OCI-LY1 (cell line): ENCODE results near the gene GIGYF2.

ENCODE experiments used
- H2AFZ ChIP-seq: fragments of 200-600 bp; sonication (generic), shearing (Covaris generic); 2 replicates; pipeline ENCODE4 v1.6.0; 2014; ENCODE audit warnings: antibody characterized with exemption, mild to moderate bottlenecking, low read length
- H3F3A ChIP-seq: fragments of 200-600 bp; sonication (generic), shearing (Covaris generic); 2 replicates; pipeline ENCODE4 v1.6.0; 2014; ENCODE audit warnings: mild to moderate bottlenecking, antibody characterized with exemption, low read length, moderate library complexity; ENCODE audit not compliant: insufficient read depth
- H3K27ac ChIP-seq: fragments of 200-600 bp; sonication (generic); 2 replicates; pipeline ENCODE4 v1.5.1; 2014; ENCODE audit warnings: low read length, mixed run types, mild to moderate bottlenecking, low read depth; ENCODE audit not compliant: poor library complexity, severe bottlenecking
- H3K27me3 ChIP-seq: fragments of 200-600 bp; sonication (generic); 2 replicates; pipeline ENCODE4 v1.6.0; 2014; ENCODE audit warnings: antibody characterized with exemption, mild to moderate bottlenecking, low read length, moderate library complexity; ENCODE audit not compliant: insufficient read depth
- H3K36me3 ChIP-seq: fragments of 200-600 bp; sonication (generic); 2 replicates; pipeline ENCODE4 v1.6.1; 2014; ENCODE audit warnings: mild to moderate bottlenecking, antibody characterized with exemption, low read length, moderate library complexity, mixed read lengths; ENCODE audit not compliant: insufficient read depth
- H3K4me1 ChIP-seq: fragments of 200-600 bp; sonication (generic); 2 replicates; pipeline ENCODE4 v1.5.1; 2014; ENCODE audit warnings: mild to moderate bottlenecking, low read length, moderate library complexity; ENCODE audit not compliant: insufficient read depth, severe bottlenecking
- H3K4me2 ChIP-seq: fragments of 200-600 bp; sonication (generic), shearing (Covaris generic); 2 replicates; pipeline ENCODE4 v1.6.1; 2014; ENCODE audit warnings: low read length
- H3K4me3 ChIP-seq: fragments of 200-600 bp; sonication (generic); 2 replicates; pipeline ENCODE4 v1.5.1; 2014; ENCODE audit warnings: low read length, low read depth, mild to moderate bottlenecking, mixed read lengths; ENCODE audit not compliant: poor library complexity, severe bottlenecking
- H3K79me2 ChIP-seq: fragments of 200-600 bp; shearing (Covaris generic); 2 replicates; pipeline ENCODE4 v1.6.1; 2016; ENCODE audit warnings: mixed run types, low read length, mixed read lengths; ENCODE audit not compliant: insufficient read depth
- H3K9ac ChIP-seq: fragments of 200-600 bp; sonication (generic), shearing (Covaris generic); 2 replicates; pipeline ENCODE4 v1.6.1; 2014; ENCODE audit warnings: mild to moderate bottlenecking, low read length, mixed read lengths
- H3K9me2 ChIP-seq: fragments of 200-600 bp; sonication (generic), shearing (Covaris generic); 2 replicates; pipeline ENCODE4 v1.6.1; 2014; ENCODE audit warnings: low read depth, mild to moderate bottlenecking, low read length, mixed read lengths
- H3K9me3 ChIP-seq: fragments of 200-600 bp; shearing (Covaris generic); 2 replicates; pipeline ENCODE4 v1.6.1; 2014; ENCODE audit warnings: low read length, mixed read lengths
- H4K20me1 ChIP-seq: fragments of 200-600 bp; sonication (generic), shearing (Covaris generic); 2 replicates; pipeline ENCODE4 v1.6.0; 2016; ENCODE audit warnings: mild to moderate bottlenecking, low read length; ENCODE audit not compliant: insufficient read depth
- CTCF ChIP-seq: fragments of 200-600 bp; sonication (generic), shearing (Covaris generic); IDR thresholded peaks from 2 replicates; pipeline ENCODE4 v1.5.1; 2017; ENCODE audit warnings: mild to moderate bottlenecking, antibody characterized with exemption, low read length, moderate library complexity, mixed read lengths
- EZH2 ChIP-seq: fragments of 200-600 bp; sonication (generic), shearing (Covaris generic); IDR thresholded peaks from 2 replicates; pipeline ENCODE4 v1.8.0; 2017; ENCODE audit warnings: borderline replicate concordance, mixed run types, mild to moderate bottlenecking, antibody characterized with exemption, low read length, moderate library complexity, mixed read lengths

GIGYF2 gene

GRCh38 chr2:232887171-232887850, 190.2 kb downstream of the GIGYF2 start:
- no peaks in the 10 kb centered on the region; the same call in 1 of the 2 replicates for H3K27me3 ChIP-seq
- H3K27ac ChIP-seq: no peak overlapping the region
- H3K79me2 ChIP-seq: no peaks in the 10 kb centered on the region
- H3K9ac ChIP-seq: no peak overlapping the region
- no peak overlapping the region for H3K4me3 ChIP-seq
- H3K9me3 ChIP-seq: no peaks in the 10 kb centered on the region
- H3K36me3 ChIP-seq: no peaks in the 10 kb centered on the region
- no peak overlapping the region for H2AFZ ChIP-seq
- no peaks in the 10 kb centered on the region for H3F3A ChIP-seq
- H3K4me1 ChIP-seq: no peaks in the 10 kb centered on the region
- no peaks in the 10 kb centered on the region for H3K9me2 ChIP-seq
- H4K20me1 ChIP-seq: no peaks in the 10 kb centered on the region
- no peak for TF ChIP-seq CTCF
- no peak for TF ChIP-seq EZH2
- H3K4me2 ChIP-seq: no peak overlapping the region

- H3K9me2 ChIP-seq: no peaks in the 10 kb centered on the region
- no peak overlapping the region for H3K27ac ChIP-seq
- TF ChIP-seq EZH2: no peak
- H4K20me1 ChIP-seq: no peaks in the 10 kb centered on the region
- H3K4me2 ChIP-seq: no peak overlapping the region
- no peak overlapping the region for H3K9ac ChIP-seq
- no peaks in the 10 kb centered on the region for H3K36me3 ChIP-seq
- no peaks in the 10 kb centered on the region for H3K4me1 ChIP-seq
- no peaks in the 10 kb centered on the region for H3K79me2 ChIP-seq
- no peaks in the 10 kb centered on the region; the same call in 1 of the 2 replicates for H3K27me3 ChIP-seq
- H2AFZ ChIP-seq: no peak overlapping the region
- H3K9me3 ChIP-seq: no peaks in the 10 kb centered on the region
- no peak overlapping the region for H3K4me3 ChIP-seq
- H3F3A ChIP-seq: no peaks in the 10 kb centered on the region
These were observed 191.1 kb downstream of the GIGYF2 start for GRCh38 chr2:232888099-232888836.

GRCh38 chr2:232888839-232889529, 191.9 kb downstream of the GIGYF2 start:
- no peaks in the 10 kb centered on the region for H4K20me1 ChIP-seq
- H3K4me2 ChIP-seq: no peak overlapping the region
- no peak overlapping the region for H3K4me3 ChIP-seq
- no peak overlapping the region for H2AFZ ChIP-seq
- no peak overlapping the region for H3K9ac ChIP-seq
- no peaks in the 10 kb centered on the region for H3F3A ChIP-seq
- H3K27me3 ChIP-seq: no peaks in the 10 kb centered on the region; the same call in 1 of the 2 replicates
- H3K4me1 ChIP-seq: no peaks in the 10 kb centered on the region
- TF ChIP-seq EZH2: no peak
- no peak for TF ChIP-seq CTCF
- H3K27ac ChIP-seq: no peak overlapping the region
- no peaks in the 10 kb centered on the region for H3K79me2 ChIP-seq
- no peaks in the 10 kb centered on the region for H3K9me3 ChIP-seq
- H3K36me3 ChIP-seq: no peaks in the 10 kb centered on the region
- no peaks in the 10 kb centered on the region for H3K9me2 ChIP-seq
